ENCODE measurements around the gene ZNF85. TPM values are rescaled to one million over a fixed set of nuclear protein-coding genes. Genes with fewer than 3 reads are reported as not detected.
"Not testable (repeated sequence)": the region's sequence is repeated elsewhere in the genome, so short reads cannot be mapped to it uniquely, and the experiment has no call there.

Gene ZNF85
- total RNA-seq (12.4 TPM), polyA plus RNA-seq (ENCODE audit: insufficient read depth in 1 of 8, insufficient read length in 8 of 8, low replicate concordance in 1 of 8) (10 to 100 TPM in 4 of 8 donors, 1 to 10 TPM in 4; 6.8 to 10.9 (median 10.0) TPM)
- long read RNA-seq, donor 1, partial matches to known transcripts = 0 of 1 reads
- long read RNA-seq, donor 1, other reads (novel, unspliced or antisense) = 0 of 1 reads
- long read RNA-seq, donor 2, partial matches to known transcripts = 0 of 2 reads
- long read RNA-seq, donor 2, other reads (novel, unspliced or antisense) = 0 of 2 reads
- long read RNA-seq, donor 3, partial matches to known transcripts = 0 of 1 reads
- long read RNA-seq, donor 3, other reads (novel, unspliced or antisense) = 0 of 1 reads
- long read RNA-seq, donor 4, partial matches to known transcripts = 0 of 2 reads
- long read RNA-seq, donor 4, other reads (novel, unspliced or antisense) = 0 of 2 reads
- long read RNA-seq, donor 5, partial matches to known transcripts = 0 of 7 reads
- long read RNA-seq, donor 5, other reads (novel, unspliced or antisense) = 0 of 7 reads
- long read RNA-seq, donor 6, partial matches to known transcripts = 0 of 5 reads
- long read RNA-seq, donor 6, other reads (novel, unspliced or antisense) = 0 of 5 reads
- long read RNA-seq, donor 7, partial matches to known transcripts = 0 of 5 reads
- long read RNA-seq, donor 7, other reads (novel, unspliced or antisense) = 0 of 5 reads
- long read RNA-seq, donor 8, partial matches to known transcripts = 0 of 4 reads
- long read RNA-seq, donor 8, other reads (novel, unspliced or antisense) = 0 of 4 reads
- long read RNA-seq, donor 9, partial matches to known transcripts = 0 of 5 reads
- long read RNA-seq, donor 9, other reads (novel, unspliced or antisense) = 0 of 5 reads
- long read RNA-seq, donor 10, partial matches to known transcripts = 0 of 3 reads
- long read RNA-seq, donor 10, other reads (novel, unspliced or antisense) = 0 of 3 reads
- long read RNA-seq, donor 11, transcript ZNF85-201 (4 exons, 1,531 nt) = major isoform, 5 of 6 reads
- long read RNA-seq, donor 11, partial matches to known transcripts = 0 of 6 reads
- long read RNA-seq, donor 11, other reads (novel, unspliced or antisense) = 0 of 6 reads

GRCh38 chr19:20923077-20923871 lies at the start of gene ZNF85:
TSS of gene ZNF85 (plus strand) at chr19:20923251. CDS start at chr19:20923401, 150 bp downstream.
- Histone ChIP-seq H3K4me3 (ENCODE audit: low read length) (peak within 1 kb of the TSS; percentile 78), H3K27ac (ENCODE audit: low read length) (peak within 1 kb of the TSS; percentile 98), H3K27me3 (ENCODE audit: control insufficient read depth, insufficient read depth, low read length) (no peaks in the 10 kb centered on the region), H3K4me1 (ENCODE audit: control insufficient read depth, insufficient read depth, low read length) (peaks cover 2% of the 10 kb centered on the region), H3K36me3 (ENCODE audit: control insufficient read depth, insufficient read depth, low read length) (no peaks in the 10 kb centered on the region), H3K9me3 (replicated peaks; ENCODE audit: control insufficient read depth, low read depth, low read length) (no peaks in the 10 kb centered on the region)
- WGBS (ENCODE audit: insufficient coverage) = 0% methylated on average over 34 of the region's 38 CpGs
- DNase-seq = peak; percentile 97

DNA sequence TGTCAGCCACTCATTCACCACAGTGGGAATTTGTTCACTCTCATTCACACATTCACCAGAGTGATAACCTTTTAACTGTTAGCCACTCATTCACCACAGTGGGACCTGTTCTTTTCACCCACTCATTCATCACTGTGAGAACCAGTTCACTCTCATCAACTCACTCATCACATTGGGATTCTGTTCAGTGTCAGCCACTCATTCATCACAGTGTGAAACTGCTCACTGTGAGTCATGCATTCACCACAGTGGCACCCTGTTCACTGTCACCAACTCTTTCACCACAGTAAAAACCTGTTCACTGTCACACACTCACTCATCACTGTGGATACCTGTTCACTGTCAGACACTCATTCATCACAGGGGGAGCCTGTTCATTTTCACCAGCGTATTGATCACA lies 43.5 kb upstream of the ZNF85 start:
- Histone ChIP-seq H3K4me3 (ENCODE audit: low read length) (no peak overlapping the region), H3K4me1 (ENCODE audit: control insufficient read depth, insufficient read depth, low read length) (no peaks in the 10 kb centered on the region), H3K27me3 (ENCODE audit: control insufficient read depth, insufficient read depth, low read length) (no peaks in the 10 kb centered on the region), H3K9me3 (replicated peaks; ENCODE audit: control insufficient read depth, low read depth, low read length) (peaks cover 52% of the 10 kb centered on the region), H3K27ac (ENCODE audit: low read length) (no peak overlapping the region), H3K36me3 (ENCODE audit: control insufficient read depth, insufficient read depth, low read length) (no peaks in the 10 kb centered on the region)
- 70% methylated on average over 1 of the region's 1 CpG for WGBS (ENCODE audit: insufficient coverage)
- no peak for DNase-seq

- Histone ChIP-seq H3K36me3 (ENCODE audit: control insufficient read depth, insufficient read depth, low read length) (no peaks in the 10 kb centered on the region), H3K4me3 (ENCODE audit: low read length) (no peak overlapping the region), H3K27ac (ENCODE audit: low read length) (no peak overlapping the region), H3K4me1 (ENCODE audit: control insufficient read depth, insufficient read depth, low read length) (no peaks in the 10 kb centered on the region), H3K27me3 (ENCODE audit: control insufficient read depth, insufficient read depth, low read length) (no peaks in the 10 kb centered on the region), H3K9me3 (replicated peaks; ENCODE audit: control insufficient read depth, low read depth, low read length) (peaks cover 40% of the 10 kb centered on the region)
- WGBS (ENCODE audit: insufficient coverage) = 79% methylated on average over 3 of the region's 3 CpGs
- no peak for DNase-seq
Observed at GRCh38 chr19:20912973-20913372, 10.1 kb upstream of the ZNF85 start.

DNA sequence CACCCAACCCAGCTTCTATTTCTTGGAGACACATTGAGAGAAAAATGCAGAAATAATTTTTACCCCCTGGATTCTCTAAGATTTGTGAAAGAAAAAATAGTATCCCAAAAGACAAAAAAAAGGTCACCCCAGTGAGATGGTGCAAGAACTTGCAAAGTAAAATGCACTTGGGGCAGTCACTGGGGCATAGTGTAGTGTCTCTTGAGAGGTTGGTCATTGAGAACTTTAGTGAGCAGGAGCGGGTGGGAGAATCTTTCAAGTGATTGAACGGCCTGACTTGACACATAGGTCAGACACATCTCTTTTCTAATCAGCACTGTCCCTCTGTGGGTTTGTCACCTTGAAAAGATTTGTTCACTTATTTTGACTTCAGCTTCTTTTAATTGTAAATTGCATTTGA lies 2.4 kb downstream of the ZNF85 start:
- no CpG with 5 or more reads among the region's 2 CpGs for WGBS (ENCODE audit: insufficient coverage)
- H3K27me3 ChIP-seq (ENCODE audit: control insufficient read depth, insufficient read depth, low read length) = no peaks in the 10 kb centered on the region
- peaks cover 2% of the 10 kb centered on the region for H3K4me1 ChIP-seq (ENCODE audit: control insufficient read depth, insufficient read depth, low read length)
- no peak overlapping the region for H3K27ac ChIP-seq (ENCODE audit: low read length)
- no peak overlapping the region for H3K4me3 ChIP-seq (ENCODE audit: low read length)
- no peaks in the 10 kb centered on the region for H3K9me3 ChIP-seq (replicated peaks; ENCODE audit: control insufficient read depth, low read depth, low read length)
- no peak for DNase-seq
- no peaks in the 10 kb centered on the region for H3K36me3 ChIP-seq (ENCODE audit: control insufficient read depth, insufficient read depth, low read length)

GRCh38 chr19:20926796-20927195 lies 3.7 kb downstream of the ZNF85 start:
- Histone ChIP-seq H3K27me3 (ENCODE audit: control insufficient read depth, insufficient read depth, low read length) (no peaks in the 10 kb centered on the region), H3K4me3 (ENCODE audit: low read length) (no peak overlapping the region), H3K36me3 (ENCODE audit: control insufficient read depth, insufficient read depth, low read length) (no peaks in the 10 kb centered on the region), H3K27ac (ENCODE audit: low read length) (no peak overlapping the region), H3K9me3 (replicated peaks; ENCODE audit: control insufficient read depth, low read depth, low read length) (no peaks in the 10 kb centered on the region), H3K4me1 (ENCODE audit: control insufficient read depth, insufficient read depth, low read length) (peaks cover 2% of the 10 kb centered on the region)
- WGBS (ENCODE audit: insufficient coverage) = no CpG with 5 or more reads among the region's 1 CpG
- no peak for DNase-seq

- 85% methylated on average over 1 of the region's 1 CpG for WGBS (ENCODE audit: insufficient coverage)
- no peaks in the 10 kb centered on the region for H3K36me3 ChIP-seq (ENCODE audit: control insufficient read depth, insufficient read depth, low read length)
Observed at GRCh38 chr19:20928371-20928770, 5.3 kb downstream of the ZNF85 start.

DNA sequence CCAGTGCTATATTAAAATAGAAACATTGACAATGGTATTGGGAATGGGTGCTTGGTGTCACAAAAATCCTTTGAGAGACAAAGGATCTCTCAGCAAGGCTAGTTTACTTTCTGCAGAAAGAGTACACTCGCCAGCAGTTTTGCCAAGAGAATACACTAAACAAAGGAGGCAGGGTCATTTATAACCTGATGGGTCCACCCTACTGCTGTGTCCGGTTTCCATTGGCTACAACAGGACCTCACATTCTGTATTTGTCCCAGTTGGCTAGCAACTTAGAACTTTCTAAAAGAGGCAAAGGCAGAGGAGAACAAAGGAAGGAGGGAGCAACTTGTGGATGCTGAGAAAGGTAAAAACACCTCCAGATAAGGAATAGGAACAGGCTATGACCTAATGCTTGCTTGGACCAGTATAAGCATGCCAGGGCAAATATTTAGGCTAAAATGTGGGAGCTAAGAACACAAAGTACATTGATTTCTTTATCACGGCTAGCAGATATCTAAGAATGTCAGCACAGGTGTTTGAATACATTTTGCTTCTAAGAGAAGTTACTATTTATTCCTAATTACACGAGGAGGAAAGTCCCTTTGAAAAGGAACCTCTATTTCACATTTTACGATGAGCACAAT lies 13.4 kb downstream of the ZNF85 start:
- 78% methylated on average over 1 of the region's 5 CpGs for WGBS (ENCODE audit: insufficient coverage)
- not testable (repeated sequence) for H3K27ac ChIP-seq (ENCODE audit: low read length); H3K4me3 ChIP-seq (ENCODE audit: low read length); H3K4me1 ChIP-seq (ENCODE audit: control insufficient read depth, insufficient read depth, low read length); DNase-seq; H3K27me3 ChIP-seq (ENCODE audit: control insufficient read depth, insufficient read depth, low read length); H3K9me3 ChIP-seq (replicated peaks; ENCODE audit: control insufficient read depth, low read depth, low read length)
- peaks cover 21% of the 10 kb centered on the region for H3K36me3 ChIP-seq (ENCODE audit: control insufficient read depth, insufficient read depth, low read length)

More at GRCh38 chr19:20928371-20928770, 5.3 kb downstream of the ZNF85 start:
- DNase-seq = no peak
- no peak overlapping the region for H3K4me3 ChIP-seq (ENCODE audit: low read length)
- no peaks in the 10 kb centered on the region for H3K9me3 ChIP-seq (replicated peaks; ENCODE audit: control insufficient read depth, low read depth, low read length)
- no peaks in the 10 kb centered on the region for H3K27me3 ChIP-seq (ENCODE audit: control insufficient read depth, insufficient read depth, low read length)
- H3K4me1 ChIP-seq (ENCODE audit: control insufficient read depth, insufficient read depth, low read length) = peaks cover 2% of the 10 kb centered on the region
- no peak overlapping the region for H3K27ac ChIP-seq (ENCODE audit: low read length)

DNA sequence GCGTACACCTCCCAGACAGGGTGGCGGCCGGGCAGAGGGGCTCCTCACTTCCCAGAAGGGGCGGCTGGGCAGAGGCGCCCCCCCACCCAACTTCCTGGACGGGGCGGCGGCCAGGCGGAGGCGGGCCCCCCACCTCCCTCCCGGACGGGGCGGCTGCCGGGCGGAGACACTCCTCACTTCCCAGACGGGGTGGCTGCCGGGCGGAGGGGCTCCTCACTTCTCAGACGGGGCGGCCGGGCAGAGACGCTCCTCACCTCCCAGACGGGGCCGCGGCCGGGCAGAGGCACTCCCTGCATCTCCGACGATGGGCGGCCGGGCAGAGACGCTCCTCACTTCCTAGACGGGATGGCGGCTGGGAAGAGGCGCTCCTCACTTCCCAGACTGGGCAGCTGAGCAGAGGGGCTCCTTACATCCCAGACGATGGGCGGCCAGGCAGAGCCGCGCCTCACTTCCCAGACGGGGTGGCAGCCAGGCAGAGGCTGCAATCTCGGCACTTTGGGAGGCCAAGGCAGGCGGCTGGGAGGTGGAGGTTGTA lies 29.6 kb downstream of the ZNF85 start:
- H3K4me1 ChIP-seq (ENCODE audit: control insufficient read depth, insufficient read depth, low read length); DNase-seq; H3K27me3 ChIP-seq (ENCODE audit: control insufficient read depth, insufficient read depth, low read length); H3K4me3 ChIP-seq (ENCODE audit: low read length); H3K27ac ChIP-seq (ENCODE audit: low read length); H3K36me3 ChIP-seq (ENCODE audit: control insufficient read depth, insufficient read depth, low read length): not testable (repeated sequence)
- 86% methylated on average over 12 of the region's 41 CpGs for WGBS (ENCODE audit: insufficient coverage)
- H3K9me3 ChIP-seq (replicated peaks; ENCODE audit: control insufficient read depth, low read depth, low read length) = peaks cover 16% of the 10 kb centered on the region

DNA sequence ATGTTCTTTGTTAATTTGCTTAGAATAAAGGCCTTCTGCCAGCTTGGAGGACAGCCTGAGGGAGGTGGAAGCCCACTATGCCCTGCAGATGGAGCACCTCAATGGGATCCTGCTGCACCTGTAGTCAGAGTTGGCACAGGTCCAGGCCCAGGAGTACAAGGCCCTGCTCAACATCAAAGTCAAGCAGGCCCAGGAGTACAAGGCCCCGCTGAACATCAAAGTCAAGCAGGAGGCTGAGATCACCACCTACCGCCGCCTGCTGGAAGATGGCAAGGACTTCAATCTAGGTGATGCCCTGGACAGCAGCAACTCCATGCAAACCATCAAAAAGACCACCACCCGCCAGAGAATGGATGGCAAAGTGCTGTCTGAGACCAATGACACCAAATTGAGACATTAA lies 41.7 kb downstream of the ZNF85 start:
- Histone ChIP-seq H3K4me1 (ENCODE audit: control insufficient read depth, insufficient read depth, low read length) (no peaks in the 10 kb centered on the region), H3K36me3 (ENCODE audit: control insufficient read depth, insufficient read depth, low read length) (no peaks in the 10 kb centered on the region), H3K27ac (ENCODE audit: low read length) (no peak overlapping the region), H3K27me3 (ENCODE audit: control insufficient read depth, insufficient read depth, low read length) (no peaks in the 10 kb centered on the region), H3K4me3 (ENCODE audit: low read length) (no peak overlapping the region), H3K9me3 (replicated peaks; ENCODE audit: control insufficient read depth, low read depth, low read length) (peaks cover 14% of the 10 kb centered on the region)
- WGBS (ENCODE audit: insufficient coverage) = no CpG with 5 or more reads among the region's 4 CpGs
- no peak for DNase-seq

All from muscle of leg (tissue), 16 donors.